SK-N-SH (cell line): ENCODE measurements around the gene ACP4. TPM values are rescaled to one million over a fixed set of nuclear protein-coding genes. Genes with fewer than 3 reads are reported as not detected.

Experiments
- CTCF ChIA-PET: fragments of 300-600, 350-600 bp; formaldehyde crosslinking; extraction: SDS; loops from one replicate; lab custom pipeline; 2021; lab: Yijun Ruan, JAX
- POLR2A ChIA-PET: fragments of 350-600 bp; sonication (Branson Sonifier 250); formaldehyde crosslinking; extraction: SDS; loops from one replicate; lab custom pipeline; 2020; ENCODE audit warnings: antibody characterized with exemption, inconsistent platforms; lab: Yijun Ruan, JAX
- DNase-seq: peaks from one replicate; pipeline ENCODE4 v3.0.0; 2012
- H2AFZ ChIP-seq: fragments of 200-600 bp; sonication (generic); 2 replicates; pipeline ENCODE4 v1.8.1; 2016; ENCODE audit warnings: antibody characterized with exemption, mild to moderate bottlenecking, low read depth
- H3F3A ChIP-seq: fragments of 200-600 bp; sonication (generic); replicated peaks from 2 replicates; pipeline ENCODE3; 2016; ENCODE audit warnings: antibody characterized with exemption, mild to moderate bottlenecking; ENCODE audit not compliant: insufficient read depth
- H3K27ac ChIP-seq, 2 experiments: fragments of 200-500 bp in 1 of 2; fragments of 200-600 bp in 1 of 2; sonication (Bioruptor generic) in 1 of 2; sonication (generic), shearing (Covaris generic) in 1 of 2; 2 replicates each; pipeline versions ENCODE4 v1.5.1 to v1.6.1; 2014 to 2016; ENCODE audit warnings: low read depth in 2 of 2, inconsistent platforms in 1 of 2, low read length in 1 of 2, mild to moderate bottlenecking in 1 of 2, mixed read lengths in 1 of 2
- H3K27me3 ChIP-seq: fragments of 200-600 bp; sonication (generic), shearing (Covaris generic); 2 replicates; pipeline ENCODE4 v1.6.1; 2016; ENCODE audit warnings: mixed run types; ENCODE audit not compliant: insufficient read depth
- H3K36me3 ChIP-seq, 2 experiments: fragments of 200-500 bp in 1 of 2; fragments of 200-600 bp in 1 of 2; sonication (Bioruptor generic) in 1 of 2; sonication (generic) in 1 of 2; replicated peaks in 1 of 2; 2 replicates each; pipeline versions ENCODE3 to v1.5.1; 2014 to 2016; ENCODE audit warnings: low read length in 1 of 2, mild to moderate bottlenecking in 1 of 2; ENCODE audit not compliant: insufficient read depth in 2 of 2, control insufficient read depth in 1 of 2
- H3K4me1 ChIP-seq, 2 experiments: fragments of 200-500 bp in 1 of 2; fragments of 200-600 bp in 1 of 2; sonication (Bioruptor generic) in 1 of 2; sonication (generic), shearing (Covaris generic) in 1 of 2; 2 replicates each; pipeline versions ENCODE4 v1.5.1 to v1.6.1; 2014 to 2016; ENCODE audit warnings: low read depth in 1 of 2, low read length in 1 of 2, mixed run types in 1 of 2; ENCODE audit not compliant: insufficient read depth in 2 of 2, control insufficient read depth in 1 of 2
- H3K4me2 ChIP-seq: fragments of 200-600 bp; sonication (generic), shearing (Covaris generic); 2 replicates; pipeline ENCODE4 v1.6.1; 2017; ENCODE audit warnings: mixed run types
- H3K4me3 ChIP-seq, 2 experiments: fragments of 200-500 bp in 1 of 2; fragments of 200-600 bp in 1 of 2; sonication (Bioruptor generic) in 1 of 2; sonication (generic), shearing (Covaris generic) in 1 of 2; 2 replicates each; pipeline versions ENCODE4 v1.5.1 to v1.8.1; 2014 to 2016; ENCODE audit warnings: low read depth in 2 of 2, inconsistent platforms in 1 of 2, low read length in 1 of 2, mild to moderate bottlenecking in 1 of 2, mixed read lengths in 1 of 2, moderate library complexity in 1 of 2
- H3K79me2 ChIP-seq: fragments of 200-600 bp; sonication (generic); 2 replicates; pipeline ENCODE4 v1.8.1; 2017; ENCODE audit warnings: mild to moderate bottlenecking; ENCODE audit not compliant: insufficient read depth
- H3K9ac ChIP-seq: fragments of 200-600 bp; sonication (generic); 2 replicates; pipeline ENCODE4 v1.6.1; 2017; ENCODE audit warnings: mixed run types
- H3K9me2 ChIP-seq: fragments of 200-600 bp; sonication (generic); 2 replicates; pipeline ENCODE4 v1.6.1; 2017; ENCODE audit warnings: mixed run types
- H3K9me3 ChIP-seq: fragments of 200-600 bp; sonication (generic); 2 replicates; pipeline ENCODE4 v1.6.1; 2017; ENCODE audit warnings: mixed run types, mild to moderate bottlenecking, moderate library complexity
- H4K20me1 ChIP-seq: fragments of 200-600 bp; sonication (generic); 2 replicates; pipeline ENCODE4 v1.6.1; 2017; ENCODE audit warnings: mild to moderate bottlenecking, mixed run types; ENCODE audit not compliant: insufficient read depth
- ELF1 ChIP-seq: IDR thresholded peaks from 2 replicates; pipeline ENCODE4 v1.4.0; 2012
- EZH2phosphoT487 ChIP-seq: fragments of 200-600 bp; sonication (generic); IDR thresholded peaks from 2 replicates; pipeline ENCODE4 v1.6.1; 2017; ENCODE audit warnings: low read depth, mixed run types, mild to moderate bottlenecking, antibody characterized with exemption, moderate library complexity, borderline replicate concordance
- FOXJ3 ChIP-seq: sonication (generic); formaldehyde crosslinking; IDR thresholded peaks from 2 replicates; pipeline ENCODE4 v1.5.1; 2020; ENCODE audit warnings: mild to moderate bottlenecking, missing genetic modification reagents
- FOXM1 ChIP-seq: IDR thresholded peaks from 2 replicates; pipeline ENCODE4 v1.4.0; 2012; ENCODE audit warnings: low read depth, mild to moderate bottlenecking
- GATA2 ChIP-seq: sonication (generic); formaldehyde crosslinking; IDR thresholded peaks from 2 replicates; pipeline ENCODE4 v1.5.0; 2020; ENCODE audit warnings: mild to moderate bottlenecking, missing genetic modification reagents
- JUND ChIP-seq: IDR thresholded peaks from 2 replicates; pipeline ENCODE4 v1.4.0; 2012
- NFIC ChIP-seq: IDR thresholded peaks from 2 replicates; pipeline ENCODE4 v1.4.0; 2012; ENCODE audit warnings: borderline replicate concordance
- NRF1 ChIP-seq: IDR thresholded peaks from 2 replicates; pipeline ENCODE4 v1.6.1; 2012; ENCODE audit warnings: low read depth, mild to moderate bottlenecking, low read length
- TEAD4 ChIP-seq: IDR thresholded peaks from 2 replicates; pipeline ENCODE4 v1.4.0; 2012; ENCODE audit warnings: mild to moderate bottlenecking, borderline replicate concordance; ENCODE audit not compliant: insufficient read depth
- YY1 ChIP-seq: IDR thresholded peaks from 2 replicates; pipeline ENCODE4 v1.4.0; 2012; ENCODE audit warnings: low read depth, mild to moderate bottlenecking
- WGBS: methylation state at CpG from one replicate; pipeline ENCODE4 v1.1.6; 2017; ENCODE audit warnings: low lambda C conversion rate; 5-methylcytosine and 5-hydroxymethylcytosine counted together
- polyA plus RNA-seq, 3 experiments: library from polyadenylated mRNA; depleted of rRNA; stranded (reverse); fragments of >200 nt; gene quantifications; 2 replicates each; pipeline ENCODE4 v1.2.3, GENCODE V29; 2012
- TF ChIP-seq, protein P1 (sequence below): IDR thresholded peaks from 2 replicates; pipeline ENCODE4; 2012

The ACP4 gene
- polyA plus RNA-seq, 1 of the 3 experiments (the other 2 are of a cell fraction): not detected

DNA sequence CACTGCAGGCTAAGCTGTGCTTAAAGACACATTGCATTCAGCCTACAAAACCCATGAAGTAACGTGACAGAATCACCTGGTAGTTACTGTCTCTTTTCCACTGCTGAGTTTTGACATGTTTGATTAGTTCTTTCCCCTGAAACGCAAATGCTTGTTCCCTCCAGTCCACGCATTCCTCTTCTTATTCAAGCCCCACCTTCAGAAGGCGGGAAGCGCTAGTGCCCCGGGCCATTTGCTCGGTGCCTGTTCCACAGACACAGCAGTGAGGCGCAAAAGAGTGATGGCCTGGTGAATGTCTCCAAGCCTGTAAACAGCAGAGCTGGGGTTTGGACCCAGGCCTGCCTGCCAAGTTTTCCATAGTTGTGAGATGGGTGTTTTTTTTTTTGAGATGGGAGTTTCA, 10.9 kb downstream of the ACP4 start:
- POLR2A ChIA-PET: interaction anchor here (1.0 kb wide), 1 partner anchor 8 kb away, joined by 3 read pairs; no protein-coding TSS in a partner anchor
- WGBS: 86% methylated on average over 8 of the region's 8 CpGs
- no peaks in the 10 kb centered on the region for H3K9me2 ChIP-seq
- no peaks in the 10 kb centered on the region for H3K9me3 ChIP-seq
- peak; percentile 46 for DNase-seq
- H3K4me1 ChIP-seq: peaks cover 7 to 12% of the 10 kb centered on the region in 2 experiments; a peak in 2 of 4 replicates
- no peaks in the 10 kb centered on the region for H3F3A ChIP-seq
- H3K36me3 ChIP-seq: peaks cover 14 to 35% of the 10 kb centered on the region in 2 experiments
- peaks cover 46% of the 10 kb centered on the region for H3K79me2 ChIP-seq
- H3K4me3 ChIP-seq: no peak overlapping the region
- no peaks in the 10 kb centered on the region for H3K27me3 ChIP-seq
- H2AFZ ChIP-seq: no peak overlapping the region
- TF ChIP-seq TEAD4 (no peak), NRF1 (no peak), JUND (no peak), NFIC (no peak), FOXJ3 (no peak), YY1 (no peak), ELF1 (no peak), GATA2 (CRISPR knock-in tag) (no peak)
- TF ChIP-seq, protein P1, sequence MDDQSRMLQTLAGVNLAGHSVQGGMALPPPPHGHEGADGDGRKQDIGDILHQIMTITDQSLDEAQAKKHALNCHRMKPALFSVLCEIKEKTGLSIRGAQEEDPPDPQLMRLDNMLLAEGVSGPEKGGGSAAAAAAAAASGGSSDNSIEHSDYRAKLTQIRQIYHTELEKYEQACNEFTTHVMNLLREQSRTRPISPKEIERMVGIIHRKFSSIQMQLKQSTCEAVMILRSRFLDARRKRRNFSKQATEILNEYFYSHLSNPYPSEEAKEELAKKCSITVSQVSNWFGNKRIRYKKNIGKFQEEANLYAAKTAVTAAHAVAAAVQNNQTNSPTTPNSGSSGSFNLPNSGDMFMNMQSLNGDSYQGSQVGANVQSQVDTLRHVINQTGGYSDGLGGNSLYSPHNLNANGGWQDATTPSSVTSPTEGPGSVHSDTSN: no peak
- TF ChIP-seq, all 33 proteins: peak for 0
- Histone ChIP-seq H3K27ac (no peak overlapping the region), H3K9ac (no peak overlapping the region), H3K4me2 (no peak overlapping the region), H4K20me1 (peaks cover 68% of the 10 kb centered on the region)
- CTCF ChIA-PET: interaction anchor here (1.2 kb wide), 1 partner anchor 76 kb away, joined by 3 read pairs; no protein-coding TSS in a partner anchor

DNA sequence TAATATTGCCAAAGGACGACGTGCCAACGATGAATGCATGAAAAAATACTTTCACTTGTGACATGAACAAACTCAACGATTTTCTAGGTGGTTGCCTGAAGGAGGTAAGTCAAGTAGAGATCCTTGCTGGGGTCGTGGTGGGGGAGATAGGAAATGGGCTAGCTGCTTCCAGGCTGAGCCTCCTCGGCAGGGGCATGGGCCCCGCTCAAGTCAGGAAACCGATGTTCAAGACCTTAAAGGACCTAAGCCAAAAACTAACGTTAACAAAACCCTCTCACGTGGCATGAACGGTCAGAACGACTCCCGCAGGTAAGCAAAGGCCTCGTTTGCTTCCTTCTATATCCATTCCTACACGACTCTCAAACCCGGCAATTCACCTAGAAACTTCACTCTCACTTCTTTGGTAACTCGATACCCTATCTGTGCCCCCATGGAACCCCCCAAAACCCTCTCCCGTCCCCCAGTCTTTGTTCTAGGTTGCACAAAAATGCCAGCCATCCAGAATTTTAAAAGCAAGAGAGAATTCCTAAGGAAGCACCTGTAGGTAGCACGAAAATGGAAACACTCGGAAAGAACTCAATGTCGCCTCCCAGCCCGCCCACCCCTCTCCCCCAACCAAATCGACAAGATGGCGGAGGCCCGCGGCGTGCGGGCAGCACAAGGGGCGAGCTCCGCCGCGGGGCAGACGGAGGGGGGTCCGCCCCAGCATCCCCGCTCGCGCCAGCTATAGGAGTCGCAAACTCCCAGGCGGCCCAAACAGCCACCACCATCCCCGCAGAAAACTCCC, 13.6 kb downstream of the ACP4 start:
- Histone ChIP-seq H3K27me3 (no peaks in the 10 kb centered on the region), H3K9me2 (no peaks in the 10 kb centered on the region), H3F3A (no peaks in the 10 kb centered on the region), H4K20me1 (peaks cover 41% of the 10 kb centered on the region), H3K9me3 (no peaks in the 10 kb centered on the region), H3K27ac (peak overlapping the region; percentile 98 to 99), H3K4me3 (peak overlapping the region; percentile 83 to 100), H3K4me1 (peaks cover 7 to 12% of the 10 kb centered on the region in 2 experiments; a peak in 2 of 4 replicates), H3K36me3 (peaks cover 14 to 20% of the 10 kb centered on the region in 2 experiments), H3K4me2 (peak overlapping the region; percentile 79), H3K9ac (peak overlapping the region; percentile 98), H2AFZ (peak overlapping the region; percentile 74; the same call in 1 of the 2 replicates), H3K79me2 (peaks cover 46% of the 10 kb centered on the region)
- TF ChIP-seq YY1: peak; percentile 87; the same call in 1 of the 2 replicates
- no peak for TF ChIP-seq EZH2phosphoT487
- no peak for TF ChIP-seq FOXM1
- under 1% methylated on average over 24 of the region's 40 CpGs for WGBS
- DNase-seq: peak; percentile 79
- CTCF ChIA-PET: interaction anchor here (0.5 to 2.6 kb wide), 4 partner anchors 18 to 884 kb away, joined by 3 to 9 read pairs (median 4); no protein-coding TSS in a partner anchor
- POLR2A ChIA-PET: interaction anchor here (0.7 to 2.2 kb wide), 6 partner anchors 9 to 111 kb away, joined by 3 to 8 read pairs (median 4); no protein-coding TSS in a partner anchor
